ENCODE data around the gene PCAT7.

DNA sequence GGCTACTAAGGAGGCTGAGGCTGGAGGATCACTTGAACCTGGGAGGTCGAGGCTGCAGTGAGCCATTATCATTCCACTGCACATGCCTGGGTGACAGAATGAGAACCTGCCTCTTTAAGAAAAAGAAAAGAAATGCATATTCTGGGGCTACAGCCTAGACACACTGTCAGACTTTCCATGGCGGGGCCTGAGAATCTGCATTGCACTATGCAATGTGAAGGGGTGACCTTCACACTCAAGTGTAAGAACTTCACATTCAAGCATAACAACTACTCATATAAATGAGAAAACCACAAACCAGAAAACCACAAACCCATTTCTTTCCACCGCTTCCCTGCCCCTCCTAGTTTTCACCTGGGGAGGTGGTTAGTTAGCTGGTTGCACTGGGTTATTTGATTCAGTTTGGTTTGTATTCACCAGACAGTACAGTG is 56.8 kb downstream of the PCAT7 start:
- TF ChIP-seq CTCF (IDR thresholded peaks at IDR 0.05) (no peak), EZH2 (IDR thresholded peaks at IDR 0.05) (no peak), EZH2phosphoT487 (IDR thresholded peaks at IDR 0.05) (no peak)
